NCI-H774 (cell line): ENCODE data around the gene RABGAP1.

ENCODE experiments used
- DNase-seq: peaks from one replicate; lab custom pipeline; 2025; lab: John Stamatoyannopoulos, UW

The RABGAP1 gene

GRCh38 chr9:123081824-123082223, 141.0 kb downstream of the RABGAP1 start:
- DNase-seq, result peak; percentile 20

- DNase-seq, result no peak
Observed at GRCh38 chr9:123083680-123084079, 142.9 kb downstream of the RABGAP1 start.

- no peak for DNase-seq
Observed at GRCh38 chr9:123084256-123084655, 143.4 kb downstream of the RABGAP1 start.

GRCh38 chr9:123085916-123086315, 145.1 kb downstream of the RABGAP1 start:
- no peak for DNase-seq

- DNase-seq, result no peak
Observed at GRCh38 chr9:123087359-123087888, 146.6 kb downstream of the RABGAP1 start.

- DNase-seq, result no peak
Observed at GRCh38 chr9:123089040-123089439, 148.2 kb downstream of the RABGAP1 start.

GRCh38 chr9:123089790-123090189, 149.0 kb downstream of the RABGAP1 start:
- no peak for DNase-seq

- no peak for DNase-seq
Observed at GRCh38 chr9:123090198-123090896, 149.5 kb downstream of the RABGAP1 start.

GRCh38 chr9:123090956-123091355, 150.1 kb downstream of the RABGAP1 start:
- DNase-seq, result no peak

GRCh38 chr9:123091459-123091858, 150.6 kb downstream of the RABGAP1 start:
- DNase-seq, result no peak

GRCh38 chr9:123093141-123093540, 152.3 kb downstream of the RABGAP1 start:
- no peak for DNase-seq

- no peak for DNase-seq
Observed at GRCh38 chr9:123096987-123097386, 156.2 kb downstream of the RABGAP1 start.

- no peak for DNase-seq
Observed at GRCh38 chr9:123097430-123098095, 156.7 kb downstream of the RABGAP1 start.

- no peak for DNase-seq
Observed at GRCh38 chr9:123098096-123098459, 157.3 kb downstream of the RABGAP1 start.

- DNase-seq, result no peak
Observed at GRCh38 chr9:123099042-123099441, 158.2 kb downstream of the RABGAP1 start.

- no peak for DNase-seq
Observed at GRCh38 chr9:123099548-123099947, 158.7 kb downstream of the RABGAP1 start.

GRCh38 chr9:123102375-123103113, 161.7 kb downstream of the RABGAP1 start:
- no peak for DNase-seq

GRCh38 chr9:123104807-123105206, 164.0 kb downstream of the RABGAP1 start:
- no peak for DNase-seq

GRCh38 chr9:123105490-123105889, 164.7 kb downstream of the RABGAP1 start:
- DNase-seq, result no peak

GRCh38 chr9:123107639-123108285, 166.9 kb downstream of the RABGAP1 start:
- DNase-seq, result no peak

- DNase-seq, result no peak
Observed at GRCh38 chr9:123108976-123109375, 168.2 kb downstream of the RABGAP1 start.

- no peak for DNase-seq
Observed at GRCh38 chr9:123109540-123110279, 168.9 kb downstream of the RABGAP1 start.
